Aorta (tissue), 5 donors: Measurements from ENCODE around the gene FYN. TPM values are rescaled to one million over a fixed set of nuclear protein-coding genes. Genes with fewer than 3 reads are reported as not detected.

Experiments
- ATAC-seq: fragments of 200-7000 bp; cut with Tn5 transposase; one replicate; pipeline ENCODE4 v1.9.1; 2022; ENCODE audit warnings: moderate library complexity; ENCODE audit not compliant: low FRiP score
- DNase-seq, 2 donors: peaks; one replicate each; pipeline ENCODE4 v3.0.0-alpha.2; 2020
- H3K27ac ChIP-seq, 2 donors: one replicate each; pipeline ENCODE4 v1.5.1; 2013; ENCODE audit warnings: low read length in 2 of 2, mild to moderate bottlenecking in 2 of 2, moderate library complexity in 2 of 2, control low read depth in 1 of 2, inconsistent platforms in 1 of 2, low read depth in 1 of 2
- H3K27me3 ChIP-seq, 2 donors: one replicate each; pipeline ENCODE4 v1.6.1; 2013; ENCODE audit warnings: control low read depth in 1 of 2, low read length in 1 of 2, mild to moderate bottlenecking in 1 of 2, moderate library complexity in 1 of 2; ENCODE audit not compliant: insufficient read depth in 2 of 2, control insufficient read depth in 1 of 2
- H3K36me3 ChIP-seq, 2 donors: one replicate each; pipeline ENCODE4 v1.6.1; 2013; ENCODE audit warnings: control low read depth in 1 of 2, low read length in 1 of 2, mild to moderate bottlenecking in 1 of 2; ENCODE audit not compliant: insufficient read depth in 2 of 2, control insufficient read depth in 1 of 2
- H3K4me1 ChIP-seq, 2 donors: one replicate each; pipeline ENCODE4 v1.6.1; 2013; ENCODE audit warnings: low read length in 2 of 2, control low read depth in 1 of 2, mild to moderate bottlenecking in 1 of 2, moderate library complexity in 1 of 2; ENCODE audit not compliant: insufficient read depth in 2 of 2, control insufficient read depth in 1 of 2
- H3K4me3 ChIP-seq, 2 donors: one replicate each; pipeline ENCODE4 v1.5.1; 2013; ENCODE audit warnings: low read length in 2 of 2, control low read depth in 1 of 2, mild to moderate bottlenecking in 1 of 2
- H3K9me3 ChIP-seq: one replicate; pipeline ENCODE4 v1.6.1; 2013; ENCODE audit warnings: mild to moderate bottlenecking, low read length; ENCODE audit not compliant: control insufficient read depth
- WGBS, 2 donors: extraction: QIAGEN DNeasy Blood & Tissue Kit; methylation state at CpG; one replicate each; pipeline ENCODE4 v1.1.7; 2013; 5-methylcytosine and 5-hydroxymethylcytosine counted together
- intact Hi-C, 2 donors: fragments of 100-400 bp; cut with DNase I; formaldehyde crosslinking; loops; one replicate each; pipeline versions ENCODE4 v1.14.2 to v1.15.0; 2022
- polyA plus RNA-seq, 2 donors: library from polyadenylated mRNA; stranded (reverse); fragments of 200-250 nt; gene quantifications; one replicate each; pipeline ENCODE4 v1.2.3, GENCODE V29; 2013
- total RNA-seq, 2 donors: library from RNA; stranded (reverse); fragmentation: NEBNext Ultra II Directional; extraction: Animal tissue kit (Norgen Biotek cat#: 25700); gene quantifications; one replicate each; pipeline ENCODE4 v1.2.1, GENCODE V29; 2021
- donor health status: healthy with polysubstance abuse.
- donor health status: Bipolar disorder and iron deficiency.
- donor health status: DM: no; HTN: no; CAD: no.
- donor health status: DM: no; HTN: no; CAD: no.
- donor health status: DM: yes; HTN: yes; CAD: no.

The FYN gene
- total and polyA plus RNA-seq, 4 donors = 31.7 to 162 (median 66.3) TPM

- 94 to 97% methylated on average over 3 of the region's 3 CpGs for WGBS, 2 donors
- H3K4me3 ChIP-seq = no peak overlapping the region
Measured at GRCh38 chr6:111796310-111796918, 76.8 kb downstream of the FYN start.

GRCh38 chr6:111795558-111795957 is 77.7 kb downstream of the FYN start:
- Histone ChIP-seq H3K27me3 (no peaks in the 10 kb centered on the region), H3K4me3 (no peak overlapping the region), H3K27ac (no peak overlapping the region), H3K4me1 (no peaks in the 10 kb centered on the region), H3K36me3 (peaks cover 0 to 3% of the 10 kb centered on the region in 2 donors), H3K9me3 (no peaks in the 10 kb centered on the region)
- intact Hi-C loops = no loop called here
- ATAC-seq (no peak), DNase-seq (no peak)
- WGBS, 2 donors = 96 to 98% methylated on average over 2 of the region's 2 CpGs

More at GRCh38 chr6:111796310-111796918, 76.8 kb downstream of the FYN start:
- ATAC-seq (no peak), DNase-seq (no peak)
- Histone ChIP-seq H3K27me3 (no peaks in the 10 kb centered on the region), H3K27ac (no peak overlapping the region), H3K36me3 (peaks cover 0 to 3% of the 10 kb centered on the region in 2 donors), H3K9me3 (no peaks in the 10 kb centered on the region), H3K4me1 (no peaks in the 10 kb centered on the region)
- intact Hi-C loops = no loop called here

DNA sequence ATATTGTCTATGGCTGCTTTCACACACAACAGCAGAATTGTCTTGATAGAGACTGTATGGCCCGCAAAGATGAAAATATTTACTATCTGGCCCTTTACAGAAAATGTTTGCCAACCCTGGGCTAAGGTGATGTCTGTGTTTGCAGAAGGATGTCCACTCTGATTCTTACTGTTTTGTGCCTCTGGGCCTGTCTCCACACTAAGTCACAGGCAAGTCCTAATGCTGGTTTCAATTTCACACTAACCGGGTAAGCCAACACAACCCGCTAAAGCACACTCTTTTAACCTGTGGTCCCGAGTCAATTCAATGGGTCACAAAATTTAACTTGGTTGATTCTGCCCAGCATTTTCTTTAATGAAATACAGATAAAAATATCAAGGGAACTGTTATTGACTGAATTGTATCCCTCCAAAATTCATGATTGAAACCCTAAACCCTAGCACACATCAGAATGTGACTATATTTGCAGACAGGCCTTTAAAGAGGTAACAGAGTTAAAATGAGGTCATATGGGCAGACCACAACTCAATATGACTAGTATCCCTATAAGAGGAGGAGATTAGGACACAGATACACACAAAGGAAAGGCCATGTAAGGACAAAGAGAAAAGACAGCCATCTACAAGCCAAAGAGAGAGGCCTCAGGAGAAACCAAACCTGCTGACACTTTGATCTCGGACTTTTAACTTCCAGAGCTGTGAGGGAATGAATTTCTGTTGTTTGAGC is 78.4 kb downstream of the FYN start:
- no peaks in the 10 kb centered on the region for H3K4me1 ChIP-seq
- intact Hi-C loops = no loop called here
- H3K27ac ChIP-seq = no peak overlapping the region
- H3K27me3 ChIP-seq = no peaks in the 10 kb centered on the region
- ATAC-seq (no peak), DNase-seq (no peak)
- WGBS, 2 donors = 95% methylated on average over 5 of the region's 5 CpGs
- no peak overlapping the region for H3K4me3 ChIP-seq
- H3K9me3 ChIP-seq = no peaks in the 10 kb centered on the region
- H3K36me3 ChIP-seq = peaks cover 0 to 3% of the 10 kb centered on the region in 2 donors

DNA sequence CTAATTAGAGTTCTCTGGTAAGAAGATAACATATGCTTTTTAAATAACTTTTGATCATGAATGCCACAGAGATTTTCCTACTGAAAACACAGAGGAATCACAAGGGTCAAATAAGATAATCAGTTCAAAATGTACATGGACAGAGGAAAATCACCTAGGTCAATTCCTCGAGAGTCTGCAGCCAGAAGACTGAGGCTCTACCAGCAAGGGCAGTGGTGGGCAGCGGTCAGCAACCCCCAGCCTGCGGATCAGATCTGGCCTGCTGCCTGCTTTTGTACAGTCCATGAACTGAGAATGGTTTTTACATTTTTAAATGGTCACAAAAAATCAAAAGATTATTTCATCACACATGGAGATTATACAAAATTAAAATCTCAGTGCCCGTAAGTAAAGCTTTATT is 79.0 kb downstream of the FYN start:
- 97 to 98% methylated on average over 4 of the region's 4 CpGs for WGBS, 2 donors
- no peak for DNase-seq
- intact Hi-C loops = no loop called here
- no peaks in the 10 kb centered on the region for H3K27me3 ChIP-seq
- no peak overlapping the region for H3K4me3 ChIP-seq
- no peaks in the 10 kb centered on the region for H3K9me3 ChIP-seq
- H3K4me1 ChIP-seq = no peaks in the 10 kb centered on the region
- no peak for ATAC-seq
- peaks cover 0 to 3% of the 10 kb centered on the region in 2 donors for H3K36me3 ChIP-seq
- no peak overlapping the region for H3K27ac ChIP-seq

- ATAC-seq (no peak), DNase-seq (no peak)
- no peak overlapping the region for H3K27ac ChIP-seq
- intact Hi-C loops = no loop called here
- H3K4me1 ChIP-seq = no peaks in the 10 kb centered on the region
- no peak overlapping the region for H3K4me3 ChIP-seq
- peaks cover 0 to 3% of the 10 kb centered on the region in 2 donors for H3K36me3 ChIP-seq
- H3K27me3 ChIP-seq = no peaks in the 10 kb centered on the region
- no peaks in the 10 kb centered on the region for H3K9me3 ChIP-seq
- 86 to 89% methylated on average over 8 of the region's 8 CpGs for WGBS, 2 donors
Measured at GRCh38 chr6:111793711-111794111, 79.5 kb downstream of the FYN start.

DNA sequence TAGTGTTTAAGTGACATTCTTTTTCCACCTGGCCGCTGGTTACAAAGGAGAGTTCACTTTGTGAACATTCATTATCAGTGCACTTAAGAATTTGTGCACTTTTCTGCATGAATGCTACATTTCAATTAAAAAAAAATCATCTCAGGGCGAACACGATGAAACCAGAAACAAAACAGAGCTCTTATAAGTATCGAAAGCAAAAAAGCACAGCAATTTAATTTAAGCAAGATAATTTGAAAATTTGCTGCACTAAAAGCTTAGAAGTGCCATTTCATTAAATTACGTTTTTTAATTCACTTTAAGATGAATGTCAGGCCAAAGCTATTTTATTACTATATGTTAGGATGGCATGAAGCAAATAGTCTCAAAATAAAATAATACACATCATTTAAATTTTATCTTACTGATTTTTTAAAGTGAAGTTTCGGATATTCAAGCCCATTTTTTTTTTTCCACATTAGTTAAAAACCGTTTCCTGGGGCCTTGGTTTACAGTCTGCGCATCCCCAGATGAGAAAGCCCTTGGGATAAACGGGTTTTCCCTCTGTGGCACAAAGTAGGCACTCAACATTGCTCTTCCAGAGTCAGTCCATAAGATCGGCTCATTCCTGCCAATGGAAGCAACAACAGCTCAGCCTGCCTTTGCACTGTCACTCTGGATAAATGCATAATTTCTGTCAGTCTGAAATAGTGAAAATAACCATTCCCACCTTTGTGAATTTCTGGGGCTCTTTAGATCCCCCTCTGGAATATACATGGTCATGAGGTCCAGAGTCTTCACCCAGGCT is 80.1 kb downstream of the FYN start:
- 85 to 90% methylated on average over 10 of the region's 10 CpGs for WGBS, 2 donors
- H3K4me3 ChIP-seq = no peak overlapping the region
- no peaks in the 10 kb centered on the region for H3K4me1 ChIP-seq
- H3K27me3 ChIP-seq = no peaks in the 10 kb centered on the region
- H3K9me3 ChIP-seq = no peaks in the 10 kb centered on the region
- intact Hi-C loops = no loop called here
- H3K27ac ChIP-seq = no peak overlapping the region
- no peak for DNase-seq
- ATAC-seq = no peak
- peaks cover 0 to 3% of the 10 kb centered on the region in 2 donors for H3K36me3 ChIP-seq

GRCh38 chr6:111792241-111792640 is 81.0 kb downstream of the FYN start:
- ATAC-seq (no peak), DNase-seq (no peak)
- H3K9me3 ChIP-seq = no peaks in the 10 kb centered on the region
- intact Hi-C loops = no loop called here
- no peaks in the 10 kb centered on the region for H3K27me3 ChIP-seq
- 95 to 97% methylated on average over 2 of the region's 2 CpGs for WGBS, 2 donors
- H3K36me3 ChIP-seq = peaks cover 0 to 3% of the 10 kb centered on the region in 2 donors
- no peaks in the 10 kb centered on the region for H3K4me1 ChIP-seq
- H3K4me3 ChIP-seq = no peak overlapping the region
- no peak overlapping the region for H3K27ac ChIP-seq

DNA sequence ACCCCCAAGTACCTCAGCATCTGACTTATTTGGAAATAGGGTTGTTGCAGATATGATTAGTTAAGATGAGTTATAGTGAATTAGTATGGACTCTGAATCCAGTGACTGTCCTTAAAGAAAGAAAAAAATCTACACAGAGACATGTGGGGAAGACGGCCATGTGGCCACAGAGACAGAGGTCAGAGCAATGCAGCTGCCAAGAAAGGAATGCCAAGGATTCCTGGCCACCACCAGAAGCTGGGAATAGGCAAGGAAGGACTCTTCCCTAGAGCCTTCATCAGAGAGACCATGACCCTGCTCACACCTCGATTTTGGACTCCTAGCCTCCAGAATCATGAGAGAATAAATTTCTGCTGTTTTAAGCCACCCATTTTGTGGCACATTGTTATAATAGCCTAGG is 81.8 kb downstream of the FYN start:
- WGBS, 2 donors = 48 to 53% methylated on average over 2 of the region's 2 CpGs
- H3K4me1 ChIP-seq = no peaks in the 10 kb centered on the region
- DNase-seq (no peak), ATAC-seq (no peak)
- no peaks in the 10 kb centered on the region for H3K9me3 ChIP-seq
- intact Hi-C loops = no loop called here
- H3K27me3 ChIP-seq = no peaks in the 10 kb centered on the region
- H3K27ac ChIP-seq = no peak overlapping the region
- H3K36me3 ChIP-seq = peaks cover 0 to 3% of the 10 kb centered on the region in 2 donors
- H3K4me3 ChIP-seq = no peak overlapping the region
